HEK293 (cell line): ENCODE measurements around the gene PGC.

ENCODE experiments used
- ATF2 ChIP-seq: fragments of 450-650 bp; formaldehyde crosslinking; IDR thresholded peaks from 2 replicates; pipeline ENCODE4 v1.5.1; 2016; ENCODE audit warnings: missing biosample characterization, missing genetic modification characterization, low read depth
- BCL11B ChIP-seq: fragments of 450-650 bp; formaldehyde crosslinking; IDR thresholded peaks from 2 replicates; pipeline ENCODE4 v1.5.1; 2016; ENCODE audit warnings: low read depth, missing biosample characterization, missing genetic modification characterization
- GLIS1 ChIP-seq: fragments of 450-650 bp; formaldehyde crosslinking; IDR thresholded peaks from 2 replicates; pipeline ENCODE4 v1.5.1; 2016; ENCODE audit warnings: missing biosample characterization, missing genetic modification characterization
- GLIS2 ChIP-seq: fragments of 450-650 bp; formaldehyde crosslinking; IDR thresholded peaks from 2 replicates; pipeline ENCODE4 v1.5.1; 2016; ENCODE audit warnings: missing biosample characterization, missing genetic modification characterization
- HOXC10 ChIP-seq: sonication (generic); formaldehyde crosslinking; IDR thresholded peaks from 2 replicates; pipeline ENCODE4 v1.8.1; 2023; ENCODE audit warnings: mild to moderate bottlenecking, missing genetic modification reagents
- HOXD13 ChIP-seq: sonication (generic); formaldehyde crosslinking; IDR thresholded peaks from 2 replicates; pipeline ENCODE4 v1.8.0; 2022; ENCODE audit warnings: missing genetic modification reagents, borderline replicate concordance
- KLF17 ChIP-seq: fragments of 450-650 bp; formaldehyde crosslinking; IDR thresholded peaks from 2 replicates; pipeline ENCODE4 v1.5.1; 2016; ENCODE audit warnings: missing biosample characterization, missing genetic modification characterization
- KLF7 ChIP-seq: fragments of 450-650 bp; formaldehyde crosslinking; IDR thresholded peaks from 2 replicates; pipeline ENCODE4 v1.5.1; 2016; ENCODE audit warnings: missing biosample characterization, missing genetic modification characterization, borderline replicate concordance
- REPIN1 ChIP-seq: fragments of 450-650 bp; formaldehyde crosslinking; IDR thresholded peaks from 2 replicates; pipeline ENCODE4 v1.5.1; 2017; ENCODE audit warnings: missing biosample characterization, missing genetic modification characterization, low read depth
- SCRT1 ChIP-seq: fragments of 450-650 bp; formaldehyde crosslinking; IDR thresholded peaks from 2 replicates; pipeline ENCODE4 v1.5.1; 2016; ENCODE audit warnings: missing biosample characterization, missing genetic modification characterization, borderline replicate concordance
- SETDB1 ChIP-seq: IDR thresholded peaks from one replicate; pipeline ENCODE4 v1.6.1; 2017; ENCODE audit warnings: mild to moderate bottlenecking, low read length, moderate library complexity, mixed read lengths; ENCODE audit not compliant: insufficient read length
- SP2 ChIP-seq: fragments of 450-650 bp; formaldehyde crosslinking; IDR thresholded peaks from 2 replicates; pipeline ENCODE4 v1.5.1; 2016; ENCODE audit warnings: missing biosample characterization, missing genetic modification characterization
- SP7 ChIP-seq: fragments of 450-650 bp; formaldehyde crosslinking; IDR thresholded peaks from 2 replicates; pipeline ENCODE4 v1.5.1; 2016; ENCODE audit warnings: missing biosample characterization, missing genetic modification characterization
- ZBTB17 ChIP-seq: fragments of 450-650 bp; formaldehyde crosslinking; IDR thresholded peaks from 2 replicates; pipeline ENCODE4 v1.5.1; 2016; ENCODE audit warnings: missing biosample characterization, missing genetic modification characterization
- ZBTB20 ChIP-seq: fragments of 450-650 bp; formaldehyde crosslinking; IDR thresholded peaks from 2 replicates; pipeline ENCODE4 v1.5.1; 2016; ENCODE audit warnings: missing biosample characterization, missing genetic modification characterization
- ZBTB7A ChIP-seq: fragments of 450-650 bp; formaldehyde crosslinking; IDR thresholded peaks from 2 replicates; pipeline ENCODE4 v1.5.1; 2016; ENCODE audit warnings: low read depth, missing biosample characterization, missing genetic modification characterization
- ZFP69B ChIP-seq: fragments of 450-650 bp; formaldehyde crosslinking; IDR thresholded peaks from 2 replicates; pipeline ENCODE4 v1.5.1; 2016; ENCODE audit warnings: missing biosample characterization, missing genetic modification characterization
- ZNF155 ChIP-seq: fragments of 450-650 bp; formaldehyde crosslinking; IDR thresholded peaks from 2 replicates; pipeline ENCODE4 v1.5.1; 2016; ENCODE audit warnings: missing biosample characterization, missing genetic modification characterization
- ZNF157 ChIP-seq: fragments of 450-650 bp; formaldehyde crosslinking; IDR thresholded peaks from 2 replicates; pipeline ENCODE4 v1.5.1; 2016; ENCODE audit warnings: missing biosample characterization, missing genetic modification characterization
- ZNF335 ChIP-seq: fragments of 450-650 bp; formaldehyde crosslinking; conservative IDR thresholded peaks from 2 replicates; pipeline ENCODE4 v1.5.1; 2016; ENCODE audit warnings: missing biosample characterization, missing genetic modification characterization
- ZNF362 ChIP-seq: fragments of 450-650 bp; formaldehyde crosslinking; IDR thresholded peaks from 2 replicates; pipeline ENCODE4 v1.5.1; 2016; ENCODE audit warnings: missing biosample characterization, missing genetic modification characterization
- ZNF404 ChIP-seq: fragments of 450-650 bp; formaldehyde crosslinking; IDR thresholded peaks from 2 replicates; pipeline ENCODE4 v1.5.1; 2017; ENCODE audit warnings: missing biosample characterization, missing genetic modification characterization
- ZNF449 ChIP-seq: fragments of 450-650 bp; formaldehyde crosslinking; IDR thresholded peaks from 2 replicates; pipeline ENCODE4 v1.5.1; 2017; ENCODE audit warnings: missing biosample characterization, mild to moderate bottlenecking, missing genetic modification characterization, moderate library complexity
- ZNF571 ChIP-seq: fragments of 450-650 bp; formaldehyde crosslinking; IDR thresholded peaks from 2 replicates; pipeline ENCODE4 v1.5.0; 2017; ENCODE audit warnings: missing biosample characterization, missing genetic modification characterization
- ZNF585B ChIP-seq: fragments of 450-650 bp; formaldehyde crosslinking; IDR thresholded peaks from 2 replicates; pipeline ENCODE4 v1.5.1; 2016; ENCODE audit warnings: missing biosample characterization, missing genetic modification characterization
- ZNF623 ChIP-seq: fragments of 450-650 bp; formaldehyde crosslinking; IDR thresholded peaks from 2 replicates; pipeline ENCODE4 v1.5.1; 2016; ENCODE audit warnings: missing biosample characterization, missing genetic modification characterization
- ZSCAN16 ChIP-seq: fragments of 450-650 bp; formaldehyde crosslinking; IDR thresholded peaks from 2 replicates; pipeline ENCODE4 v1.5.1; 2016; ENCODE audit warnings: missing biosample characterization, missing genetic modification characterization
- ZSCAN5A ChIP-seq: fragments of 450-650 bp; formaldehyde crosslinking; IDR thresholded peaks from 2 replicates; pipeline ENCODE4 v1.5.1; 2016; ENCODE audit warnings: missing biosample characterization, missing genetic modification characterization

PGC gene

GRCh38 chr6:41780551-41781365, 33.6 kb upstream of the PGC start, which contains the start of gene PRICKLE4 (continued):
- TF ChIP-seq ZNF449 (tag by site-specific recombination) (no peak), BCL11B (tag by site-specific recombination) (no peak), ZNF623 (tag by site-specific recombination) (no peak), ZFP69B (0 out of 2 replicates have a peak, but pooled peaks have one; percentile 33), HOXC10 (CRISPR knock-in tag) (no peak), ZSCAN16 (tag by site-specific recombination) (no peak), SCRT1 (tag by site-specific recombination) (no peak), SETDB1 (no peak), SP7 (tag by site-specific recombination) (peak; percentile 18; the same call in 1 of the 2 replicates), KLF17 (peak; percentile 29; the same call in 1 of the 2 replicates), ZNF362 (no peak), ZSCAN5A (tag by site-specific recombination) (no peak), GLIS2 (tag by site-specific recombination) (peak; percentile 37; the same call in 1 of the 2 replicates), SP2 (tag by site-specific recombination) (peak; percentile 61), ZBTB7A (tag by site-specific recombination) (no peak), ZNF585B (tag by site-specific recombination) (no peak), ZNF335 (tag by site-specific recombination) (peak; percentile 74), KLF7 (tag by site-specific recombination) (no peak), ZNF571 (tag by site-specific recombination) (no peak), ATF2 (tag by site-specific recombination) (no peak), ZBTB20 (tag by site-specific recombination) (peak; percentile 69), ZNF404 (tag by site-specific recombination) (no peak), HOXD13 (no peak), GLIS1 (tag by site-specific recombination) (peak; percentile 27), ZNF157 (tag by site-specific recombination) (no peak), REPIN1 (no peak), ZBTB17 (tag by site-specific recombination) (peak; percentile 33), ZNF155 (no peak)
